H9 (cell line): ENCODE measurements around the gene PREX1. TPM values are rescaled to one million over a fixed set of nuclear protein-coding genes. Genes with fewer than 3 reads are reported as not detected.

Source experiments
- DNase-seq: peaks from one replicate; pipeline ENCODE4 v3.0.0-alpha.2; 2017
- H2AFZ ChIP-seq: one replicate; pipeline ENCODE4 v1.6.1; 2013; ENCODE audit warnings: mild to moderate bottlenecking, low read length, control low read depth, moderate library complexity
- H2AK5ac ChIP-seq: 2 replicates; pipeline ENCODE4 v1.6.1; 2013; ENCODE audit warnings: low read length, control low read depth, mixed read lengths; ENCODE audit not compliant: insufficient read length
- H2BK120ac ChIP-seq: one replicate; pipeline ENCODE4 v1.6.1; 2013; ENCODE audit warnings: low read depth, mild to moderate bottlenecking, low read length, control low read depth, inconsistent platforms; ENCODE audit not compliant: poor library complexity, severe bottlenecking
- H2BK12ac ChIP-seq: 2 replicates; pipeline ENCODE4 v1.6.1; 2013; ENCODE audit warnings: low read length, control low read depth, mixed read lengths, low read depth; ENCODE audit not compliant: insufficient read length
- H2BK15ac ChIP-seq: 2 replicates; pipeline ENCODE4 v1.6.1; 2013; ENCODE audit warnings: low read depth, low read length, control low read depth
- H2BK20ac ChIP-seq: one replicate; pipeline ENCODE4 v1.6.1; 2013; ENCODE audit warnings: low read depth, mild to moderate bottlenecking, low read length, control low read depth, inconsistent platforms; ENCODE audit not compliant: poor library complexity, severe bottlenecking
- H2BK5ac ChIP-seq: 2 replicates; pipeline ENCODE4 v1.6.1; 2013; ENCODE audit warnings: low read length, control low read depth, mixed read lengths; ENCODE audit not compliant: insufficient read length
- H3K14ac ChIP-seq: 2 replicates; pipeline ENCODE4 v1.6.1; 2013; ENCODE audit warnings: low read length, control low read depth; ENCODE audit not compliant: insufficient read depth
- H3K18ac ChIP-seq: 2 replicates; pipeline ENCODE4 v1.6.1; 2013; ENCODE audit warnings: low read depth, mild to moderate bottlenecking, mixed read lengths, low read length, control low read depth; ENCODE audit not compliant: insufficient read length
- H3K23ac ChIP-seq: 2 replicates; pipeline ENCODE4 v1.6.1; 2013; ENCODE audit warnings: low read length, control low read depth, mixed read lengths, low read depth; ENCODE audit not compliant: insufficient read length
- H3K23me2 ChIP-seq: 2 replicates; pipeline ENCODE4 v1.6.1; 2013; ENCODE audit warnings: low read depth, mild to moderate bottlenecking, mixed read lengths, low read length, control low read depth; ENCODE audit not compliant: insufficient read length, poor library complexity, severe bottlenecking
- H3K27ac ChIP-seq: 2 replicates; pipeline ENCODE4 v1.5.1; 2013; ENCODE audit warnings: low read length, control low read depth, mixed read lengths, low read depth; ENCODE audit not compliant: insufficient read length
- H3K27me3 ChIP-seq: 2 replicates; pipeline ENCODE4 v1.6.1; 2013; ENCODE audit warnings: low read length, control low read depth, inconsistent platforms; ENCODE audit not compliant: insufficient read depth
- H3K4ac ChIP-seq: 2 replicates; pipeline ENCODE4 v1.6.1; 2013; ENCODE audit warnings: low read depth, mild to moderate bottlenecking, control low read depth, inconsistent platforms, low read length, moderate library complexity
- H3K4me1 ChIP-seq: 2 replicates; pipeline ENCODE4 v1.6.1; 2013; ENCODE audit warnings: low read length, control low read depth, inconsistent platforms; ENCODE audit not compliant: insufficient read depth
- H3K4me2 ChIP-seq: 2 replicates; pipeline ENCODE4 v1.6.1; 2013; ENCODE audit warnings: low read length, control low read depth, mixed read lengths; ENCODE audit not compliant: insufficient read length, insufficient read depth
- H3K56ac ChIP-seq: 2 replicates; pipeline ENCODE4 v1.6.1; 2013; ENCODE audit warnings: low read depth, mild to moderate bottlenecking, mixed read lengths, low read length, control low read depth; ENCODE audit not compliant: insufficient read length
- H3K79me1 ChIP-seq: 2 replicates; pipeline ENCODE4 v1.6.1; 2013; ENCODE audit warnings: low read depth, mild to moderate bottlenecking, moderate library complexity, low read length, control low read depth, inconsistent platforms; ENCODE audit not compliant: insufficient read depth, poor library complexity, severe bottlenecking
- H3K79me2 ChIP-seq: 2 replicates; pipeline ENCODE4 v1.6.1; 2013; ENCODE audit warnings: low read length, control low read depth, inconsistent platforms; ENCODE audit not compliant: insufficient read depth
- H3K9ac ChIP-seq: 2 replicates; pipeline ENCODE4 v1.6.1; 2013; ENCODE audit warnings: low read length, control low read depth, mixed read lengths; ENCODE audit not compliant: insufficient read length; ENCODE audit errors: extremely low read depth
- H3K9me3 ChIP-seq: one replicate; pipeline ENCODE4 v1.6.1; 2013; ENCODE audit warnings: low read depth, low read length, inconsistent platforms; ENCODE audit not compliant: control insufficient read depth
- H3T11ph ChIP-seq: one replicate; pipeline ENCODE4 v1.6.1; 2013; ENCODE audit warnings: mild to moderate bottlenecking, low read length, control low read depth, inconsistent platforms
- H4K20me1 ChIP-seq: one replicate; pipeline ENCODE4 v1.6.1; 2013; ENCODE audit not compliant: control insufficient read depth, insufficient read length, insufficient read depth
- H4K5ac ChIP-seq: 2 replicates; pipeline ENCODE4 v1.6.1; 2013; ENCODE audit warnings: low read depth, mild to moderate bottlenecking, mixed read lengths, low read length, control low read depth; ENCODE audit not compliant: insufficient read length
- H4K8ac ChIP-seq: replicated peaks from 2 replicates; pipeline ENCODE4 v1.6.1; 2013; ENCODE audit warnings: low read length, control low read depth, mixed read lengths, low read depth; ENCODE audit not compliant: insufficient read length
- H4K91ac ChIP-seq: 2 replicates; pipeline ENCODE4 v1.6.1; 2013; ENCODE audit warnings: low read depth, mild to moderate bottlenecking, moderate library complexity, mixed read lengths, low read length, control low read depth; ENCODE audit not compliant: insufficient read length
- H3K27ac Mint-ChIP-seq, 3 experiments: 2 replicates in 2 of 3; 3 replicates in 1 of 3; pipeline ENCODE4 v1.8.0; 2020 to 2021; ENCODE audit warnings: mixed read lengths in 3 of 3, mild to moderate bottlenecking in 1 of 3, moderate library complexity in 1 of 3
- H3K27me3 Mint-ChIP-seq: 2 replicates; pipeline ENCODE4 v1.8.0; 2021; ENCODE audit warnings: low read depth, mild to moderate bottlenecking, moderate library complexity, mixed read lengths
- H3K36me3 Mint-ChIP-seq, 3 experiments: 2 replicates in 2 of 3; 3 replicates in 1 of 3; pipeline ENCODE4 v1.8.0; 2020 to 2021; ENCODE audit warnings: low read depth in 3 of 3, mixed read lengths in 3 of 3; ENCODE audit not compliant: insufficient read depth in 1 of 3
- H3K4me1 Mint-ChIP-seq, 2 experiments: 2 replicates each; pipeline ENCODE4 v1.8.0; 2020; ENCODE audit warnings: mixed read lengths in 2 of 2
- H3K4me3 Mint-ChIP-seq, 2 experiments: 2 replicates in 1 of 2; 3 replicates in 1 of 2; pipeline ENCODE4 v1.8.0; 2020 to 2021; ENCODE audit warnings: mild to moderate bottlenecking in 2 of 2, mixed read lengths in 2 of 2, moderate library complexity in 1 of 2
- H3K9me3 Mint-ChIP-seq, 2 experiments: 2 replicates in 1 of 2; 3 replicates in 1 of 2; pipeline ENCODE4 v1.8.0; 2020; ENCODE audit warnings: mild to moderate bottlenecking in 2 of 2, mixed read lengths in 2 of 2, moderate library complexity in 1 of 2
- WGBS: extraction: QIAGEN DNeasy Blood & Tissue Kit; methylation state at CpG from one replicate; pipeline ENCODE4 v1.1.7; 2013; ENCODE audit warnings: missing lambda C conversion rate, low lambda C conversion rate, mixed read lengths; ENCODE audit not compliant: insufficient read length; ENCODE audit errors: extremely low coverage; 5-methylcytosine and 5-hydroxymethylcytosine counted together
- total RNA-seq: library from RNA; stranded (reverse); gene quantifications from 2 replicates; pipeline ENCODE4 v1.2.1, GENCODE V29; 2021
- TF ChIP-seq, protein P1 (sequence below): fragments of 200-600 bp; sonication (generic); conservative IDR thresholded peaks from 3 replicates; pipeline ENCODE4 v1.8.0; 2021; ENCODE audit warnings: antibody characterized with exemption, mild to moderate bottlenecking

Gene PREX1
- total RNA-seq, 1 experiment from 2014 or later: 6.6 TPM

DNA sequence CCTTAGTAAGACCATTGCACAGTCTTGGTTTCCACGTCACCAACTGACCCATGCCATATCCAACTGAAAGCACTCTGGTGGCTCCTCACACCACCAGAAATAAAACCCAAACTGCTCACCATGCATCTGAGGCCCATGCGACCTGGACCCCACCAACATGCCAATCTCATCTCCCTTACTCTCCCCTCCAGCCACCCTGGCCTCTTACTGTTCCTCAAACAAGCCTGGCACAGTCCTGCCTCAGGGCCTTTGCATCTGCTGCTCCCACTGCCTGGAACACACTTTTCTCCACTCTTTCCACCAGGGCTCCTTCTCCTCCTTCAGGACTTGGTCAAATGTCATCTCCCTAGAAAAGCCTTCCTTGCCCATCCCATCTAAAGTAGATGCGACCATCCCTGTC lies 8.7 kb downstream of the PREX1 start:
- H3K14ac ChIP-seq: no peak overlapping the region
- H3K4ac ChIP-seq: no peak overlapping the region
- H2BK12ac ChIP-seq: no peak overlapping the region
- no peak overlapping the region for H3K4me2 ChIP-seq
- Mint-ChIP-seq H3K36me3 (no peaks in the 10 kb centered on the region), H3K9me3 (no peaks in the 10 kb centered on the region; a peak in 2 of 5 replicates), H3K4me1 (peaks cover 15 to 30% of the 10 kb centered on the region in 2 experiments), H3K27ac (no peak overlapping the region; a peak in 1 of 7 replicates), H3K27me3 (peaks cover 39% of the 10 kb centered on the region), H3K4me3 (no peak overlapping the region)
- no peak overlapping the region for H4K5ac ChIP-seq
- no peak overlapping the region for H2BK120ac ChIP-seq
- H4K20me1 ChIP-seq: no peaks in the 10 kb centered on the region
- no peak overlapping the region for H3K27ac ChIP-seq
- no peak overlapping the region for H3K23ac ChIP-seq
- no peak overlapping the region for H3T11ph ChIP-seq
- no peak overlapping the region for H2AFZ ChIP-seq
- no peak overlapping the region for H2BK15ac ChIP-seq
- H2AK5ac ChIP-seq: no peak overlapping the region
- H2BK20ac ChIP-seq: no peak overlapping the region
- H3K56ac ChIP-seq: no peak overlapping the region
- WGBS: no CpG with 5 or more reads among the region's 3 CpGs
- H3K79me1 ChIP-seq: no peaks in the 10 kb centered on the region
- no peaks in the 10 kb centered on the region for H3K27me3 ChIP-seq
- TF ChIP-seq, protein P1, sequence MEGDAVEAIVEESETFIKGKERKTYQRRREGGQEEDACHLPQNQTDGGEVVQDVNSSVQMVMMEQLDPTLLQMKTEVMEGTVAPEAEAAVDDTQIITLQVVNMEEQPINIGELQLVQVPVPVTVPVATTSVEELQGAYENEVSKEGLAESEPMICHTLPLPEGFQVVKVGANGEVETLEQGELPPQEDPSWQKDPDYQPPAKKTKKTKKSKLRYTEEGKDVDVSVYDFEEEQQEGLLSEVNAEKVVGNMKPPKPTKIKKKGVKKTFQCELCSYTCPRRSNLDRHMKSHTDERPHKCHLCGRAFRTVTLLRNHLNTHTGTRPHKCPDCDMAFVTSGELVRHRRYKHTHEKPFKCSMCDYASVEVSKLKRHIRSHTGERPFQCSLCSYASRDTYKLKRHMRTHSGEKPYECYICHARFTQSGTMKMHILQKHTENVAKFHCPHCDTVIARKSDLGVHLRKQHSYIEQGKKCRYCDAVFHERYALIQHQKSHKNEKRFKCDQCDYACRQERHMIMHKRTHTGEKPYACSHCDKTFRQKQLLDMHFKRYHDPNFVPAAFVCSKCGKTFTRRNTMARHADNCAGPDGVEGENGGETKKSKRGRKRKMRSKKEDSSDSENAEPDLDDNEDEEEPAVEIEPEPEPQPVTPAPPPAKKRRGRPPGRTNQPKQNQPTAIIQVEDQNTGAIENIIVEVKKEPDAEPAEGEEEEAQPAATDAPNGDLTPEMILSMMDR: no peak
- H3K79me2 ChIP-seq: no peaks in the 10 kb centered on the region
- H3K9me3 ChIP-seq: no peaks in the 10 kb centered on the region
- no peak overlapping the region for H2BK5ac ChIP-seq
- no peaks in the 10 kb centered on the region; the same call in 1 of the 2 replicates for H3K4me1 ChIP-seq
- no peak overlapping the region for H3K9ac ChIP-seq
- H3K18ac ChIP-seq: no peak overlapping the region
- no peak overlapping the region for H4K8ac ChIP-seq
- no peak overlapping the region for H4K91ac ChIP-seq
- DNase-seq: no peak
- H3K23me2 ChIP-seq: no peaks in the 10 kb centered on the region
